GM19395 (cell line): ENCODE measurements around the gene RDH11.
A peak's percentile ranks its signal among the peaks of the same experiment; 100 is the strongest.
"Not testable (repeated sequence)": the region's sequence is repeated elsewhere in the genome, so short reads cannot be mapped to it uniquely, and the experiment has no call there.

Experiments used
- ATAC-seq: cut with Tn5 transposase; IDR thresholded peaks from one replicate; pipeline ENCODE4 v1.9.1; 2021; ENCODE audit warnings: mild to moderate bottlenecking, moderate library complexity; ENCODE audit not compliant: unreplicated experiment

The RDH11 gene, protein sequence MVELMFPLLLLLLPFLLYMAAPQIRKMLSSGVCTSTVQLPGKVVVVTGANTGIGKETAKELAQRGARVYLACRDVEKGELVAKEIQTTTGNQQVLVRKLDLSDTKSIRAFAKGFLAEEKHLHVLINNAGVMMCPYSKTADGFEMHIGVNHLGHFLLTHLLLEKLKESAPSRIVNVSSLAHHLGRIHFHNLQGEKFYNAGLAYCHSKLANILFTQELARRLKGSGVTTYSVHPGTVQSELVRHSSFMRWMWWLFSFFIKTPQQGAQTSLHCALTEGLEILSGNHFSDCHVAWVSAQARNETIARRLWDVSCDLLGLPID

DNA sequence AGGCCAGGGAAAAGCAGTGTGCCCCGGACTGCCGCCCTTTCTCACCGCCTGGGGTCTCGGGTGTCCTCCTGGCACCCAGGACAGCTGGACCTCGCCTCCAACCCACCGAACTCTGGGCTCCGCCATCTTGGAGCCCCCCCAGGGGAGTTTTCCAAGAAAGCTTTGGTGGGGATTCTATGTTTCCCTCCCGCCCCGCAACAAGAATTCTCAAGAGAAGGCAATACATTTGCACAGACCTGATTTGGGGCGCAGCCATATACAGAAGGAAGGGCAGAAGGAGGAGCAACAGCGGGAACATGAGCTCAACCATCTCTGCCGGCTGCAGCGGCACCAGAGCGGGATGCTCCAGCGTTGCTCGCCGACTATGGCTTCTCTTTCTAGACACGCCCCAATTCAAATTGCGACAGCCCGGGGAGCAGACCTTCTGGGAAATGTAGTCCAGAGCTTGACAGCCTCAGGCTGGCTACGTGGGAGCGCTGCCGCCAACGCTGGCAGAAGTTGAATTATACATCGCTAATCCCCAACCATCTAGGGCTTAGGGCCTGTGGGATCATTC is at the start of gene RDH11:
TSS of gene RDH11 (minus strand) at position 371 of the 556 bp plus-strand sequence. CDS start at position 310, 61 bp downstream.
- ATAC-seq, result peak; percentile 89

DNA sequence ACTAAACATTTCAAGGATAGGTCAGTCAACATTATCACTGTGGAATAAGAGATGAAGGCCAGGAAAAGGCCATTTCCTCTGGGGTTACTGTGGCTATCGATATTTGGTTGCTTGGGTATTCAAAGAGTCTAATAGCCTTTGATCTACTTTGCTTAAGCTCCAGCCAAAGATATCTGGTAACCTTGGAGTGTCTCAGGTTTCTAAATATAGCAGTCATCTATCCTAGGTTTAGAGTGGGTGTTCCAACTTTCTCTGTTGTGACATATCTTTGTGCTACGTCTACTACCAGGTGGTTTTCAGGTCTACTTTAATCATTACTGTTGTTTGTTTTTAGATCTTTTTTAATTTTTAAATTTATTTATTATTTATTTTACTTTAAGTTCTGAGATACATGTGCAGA is 48.5 kb upstream of the RDH11 start:
- no peak for ATAC-seq

DNA sequence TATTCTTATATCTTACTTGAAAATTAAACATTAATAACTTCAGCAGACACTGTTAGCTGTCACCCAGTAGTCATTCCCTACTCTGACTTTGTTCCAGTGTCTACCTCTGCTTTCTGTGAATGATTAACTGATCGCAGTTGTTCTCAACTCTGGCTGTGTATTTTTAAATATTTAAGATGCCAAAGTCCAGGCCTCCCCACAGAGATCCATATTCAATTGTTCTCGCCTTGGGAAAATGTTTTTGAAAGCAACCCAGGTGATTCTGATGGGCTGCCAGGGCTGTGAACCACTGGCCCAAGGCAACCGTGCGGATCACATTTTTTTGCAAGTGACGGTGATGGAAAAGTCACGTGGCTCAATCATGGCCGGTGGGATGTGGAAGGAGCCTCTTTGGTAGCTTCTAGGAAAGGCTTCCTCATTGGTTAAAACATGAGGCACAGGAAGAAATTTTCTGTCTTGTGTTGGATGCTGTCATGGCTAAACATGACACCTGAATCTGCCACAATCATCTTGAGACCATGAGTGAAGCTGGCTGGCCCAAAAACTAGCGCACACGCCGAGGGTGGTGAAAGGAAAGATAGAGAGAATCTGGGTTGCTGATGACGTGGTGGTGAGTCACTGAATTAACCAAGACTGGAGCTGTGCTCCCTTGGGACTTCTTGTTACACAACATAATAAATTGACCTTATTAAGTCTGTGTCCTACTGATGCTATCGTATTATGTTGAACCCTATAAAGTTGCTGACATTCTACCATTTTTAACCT is 43.4 kb upstream of the RDH11 start:
- ATAC-seq, result no peak

DNA sequence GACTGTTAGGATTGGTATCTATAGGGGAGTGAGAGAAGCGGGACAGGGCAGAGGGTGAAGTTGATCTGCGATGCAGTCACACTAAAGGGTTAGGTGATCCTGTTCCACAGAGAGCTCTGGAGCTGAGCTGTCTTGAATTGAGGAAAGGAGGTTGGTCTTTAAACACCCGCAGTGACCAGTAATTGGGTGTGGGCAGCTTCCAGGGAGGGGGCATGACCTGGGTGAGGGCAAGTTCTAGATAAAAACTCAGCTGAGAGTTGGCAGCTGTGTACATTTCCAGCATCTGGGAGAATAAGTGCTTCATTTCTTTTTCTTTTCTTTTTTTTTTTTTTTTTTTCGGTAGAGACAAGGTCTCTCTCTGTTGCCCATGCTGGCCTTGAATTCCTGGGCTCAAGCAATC is 41.2 kb upstream of the RDH11 start:
- no peak for ATAC-seq

DNA sequence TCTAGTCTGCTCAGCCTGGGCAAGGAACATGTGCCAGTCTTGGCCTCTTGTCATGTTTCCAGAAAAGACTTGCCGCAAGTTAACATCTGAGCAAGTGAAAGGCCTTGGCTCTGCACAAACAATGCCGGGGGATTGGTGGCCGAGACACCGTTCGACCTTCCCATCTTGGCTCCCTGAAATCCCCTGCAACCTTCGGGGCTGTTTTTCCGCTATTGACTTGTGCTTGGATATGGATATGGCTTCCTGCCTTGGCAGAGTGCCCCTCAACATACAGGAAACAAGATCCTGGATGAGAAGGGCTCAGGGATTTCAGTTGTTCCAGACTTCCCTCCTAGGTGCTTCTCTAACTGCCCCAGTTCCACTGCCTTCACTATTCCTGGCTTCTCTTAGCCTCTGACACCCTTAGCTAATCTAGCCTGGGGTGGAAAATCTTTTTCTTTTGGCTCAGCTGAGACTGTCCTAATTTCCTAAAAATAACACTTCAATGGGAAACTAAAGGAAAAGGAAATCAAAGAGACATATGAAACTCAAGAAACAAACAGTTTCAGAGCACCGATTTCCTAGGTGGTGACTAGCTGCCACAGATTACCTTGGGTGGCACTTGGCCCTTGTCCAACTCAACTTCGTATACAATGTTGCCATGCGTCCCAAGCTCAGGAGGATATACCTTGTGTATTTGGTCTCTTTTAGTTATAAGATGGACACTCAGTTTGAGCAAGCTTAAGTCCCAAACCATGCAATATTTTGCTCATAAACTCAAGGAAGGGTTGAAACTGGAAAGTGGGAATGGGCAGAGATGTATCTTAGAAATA is 40.0 kb upstream of the RDH11 start:
- ATAC-seq, result no peak

DNA sequence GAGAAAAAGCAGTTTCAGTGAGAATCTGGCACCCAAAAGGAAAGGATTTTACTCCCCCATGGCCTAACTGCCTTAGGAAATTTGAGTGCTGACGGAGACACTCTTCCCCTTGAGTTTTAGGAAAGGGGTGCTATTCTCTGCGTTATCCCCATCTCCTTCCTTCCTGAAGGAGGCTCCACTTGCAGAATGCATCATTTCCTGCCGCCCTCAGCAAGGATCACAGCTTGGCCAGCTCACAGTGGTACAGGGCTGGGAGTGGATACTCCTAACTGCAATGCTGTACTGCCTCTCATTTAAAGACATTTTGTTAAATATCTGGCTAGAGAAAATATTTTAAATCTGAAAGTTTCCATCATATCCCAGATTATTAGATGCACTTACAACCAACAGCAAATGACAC is 39.1 kb upstream of the RDH11 start:
- no peak for ATAC-seq

DNA sequence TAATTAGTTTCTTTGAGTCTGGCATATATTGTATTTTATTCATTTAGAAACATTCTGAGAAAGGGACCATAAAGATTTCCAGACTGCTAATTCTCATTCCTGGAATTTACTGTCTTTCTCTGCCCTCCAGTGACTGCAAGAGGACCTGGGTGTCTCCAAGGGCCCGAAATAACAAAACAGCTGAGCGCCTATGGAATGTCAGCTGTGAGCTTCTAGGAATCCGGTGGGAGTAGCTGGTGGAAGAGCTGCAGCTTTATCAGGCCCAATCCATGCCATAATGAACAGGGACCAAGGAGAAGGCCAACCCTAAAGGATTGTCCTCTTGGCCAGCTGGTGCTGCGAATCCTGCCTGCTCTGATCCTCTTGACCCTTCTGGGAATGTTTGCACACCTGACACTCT is 38.1 kb upstream of the RDH11 start:
- no peak for ATAC-seq

DNA sequence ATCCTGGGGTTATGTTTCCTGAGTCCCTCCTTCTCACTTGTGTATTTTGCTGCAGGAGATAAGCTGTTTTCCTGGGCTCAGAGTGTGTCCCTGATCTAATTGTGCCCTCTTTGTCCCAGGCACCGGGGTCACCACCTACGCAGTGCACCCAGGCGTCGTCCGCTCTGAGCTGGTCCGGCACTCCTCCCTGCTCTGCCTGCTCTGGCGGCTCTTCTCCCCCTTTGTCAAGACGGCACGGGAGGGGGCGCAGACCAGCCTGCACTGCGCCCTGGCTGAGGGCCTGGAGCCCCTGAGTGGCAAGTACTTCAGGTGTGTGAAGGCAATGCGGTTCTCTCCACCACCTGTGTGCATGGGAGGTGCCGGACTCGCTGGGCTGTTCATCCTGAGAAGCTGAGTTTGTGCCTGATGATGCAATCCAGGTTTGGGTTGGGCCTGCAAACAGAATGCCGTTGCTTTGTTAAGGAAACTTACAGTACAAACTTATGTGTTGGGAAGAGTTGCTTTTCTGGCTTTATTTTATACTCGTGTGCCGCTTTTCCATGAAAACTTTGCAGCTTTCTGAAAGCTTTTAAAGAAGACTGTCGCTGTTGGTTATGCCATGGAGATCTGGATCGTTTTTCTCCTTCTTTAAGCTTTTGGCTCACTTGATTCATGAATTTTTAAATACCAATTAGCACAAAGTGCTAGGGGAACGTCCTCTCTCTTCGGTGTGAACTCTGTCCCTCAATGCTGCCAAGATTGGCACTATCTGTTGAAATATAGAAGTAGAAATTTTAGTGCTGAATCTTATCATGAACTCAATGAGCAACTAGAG is 33.7 kb upstream of the RDH11 start:
- ATAC-seq, result no peak

DNA sequence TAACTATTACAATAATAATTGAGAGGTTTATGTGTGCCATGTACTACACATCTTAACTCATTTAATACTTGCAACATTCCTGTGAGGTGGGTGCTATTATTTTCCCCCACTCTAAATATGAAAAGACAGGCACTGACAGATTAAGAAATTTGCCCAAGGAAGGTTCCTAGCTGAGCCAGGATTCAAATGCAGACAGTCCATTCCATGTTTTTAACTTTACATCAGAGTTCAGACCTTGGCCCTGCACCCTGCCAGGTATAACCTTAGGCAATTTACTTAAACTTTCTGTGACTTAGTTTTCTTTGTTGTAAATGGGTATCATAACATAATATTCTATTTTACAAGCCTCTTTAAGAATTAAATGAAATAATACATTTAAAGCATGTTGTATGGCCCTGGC is 32.7 kb upstream of the RDH11 start:
- no peak for ATAC-seq

DNA sequence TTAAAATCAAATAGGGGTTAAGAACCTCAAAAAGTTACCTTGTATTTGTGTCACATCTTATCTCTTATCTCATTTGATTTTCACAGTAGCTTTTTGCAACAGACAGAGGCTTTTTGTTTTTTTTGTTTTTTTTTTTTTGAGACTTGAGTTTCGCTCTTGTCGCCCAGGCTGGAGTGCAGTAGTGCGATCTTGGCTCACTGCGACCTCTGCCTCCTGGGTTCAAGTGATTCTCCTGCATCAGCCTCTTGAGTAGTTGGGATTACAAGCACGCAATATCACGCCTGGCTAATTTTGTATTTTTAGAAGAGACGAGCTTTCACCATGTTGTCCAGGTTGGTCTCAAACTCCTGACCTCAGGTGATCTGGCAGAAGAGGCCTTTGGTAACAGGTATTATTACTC is 31.8 kb upstream of the RDH11 start:
- ATAC-seq, result no peak

DNA sequence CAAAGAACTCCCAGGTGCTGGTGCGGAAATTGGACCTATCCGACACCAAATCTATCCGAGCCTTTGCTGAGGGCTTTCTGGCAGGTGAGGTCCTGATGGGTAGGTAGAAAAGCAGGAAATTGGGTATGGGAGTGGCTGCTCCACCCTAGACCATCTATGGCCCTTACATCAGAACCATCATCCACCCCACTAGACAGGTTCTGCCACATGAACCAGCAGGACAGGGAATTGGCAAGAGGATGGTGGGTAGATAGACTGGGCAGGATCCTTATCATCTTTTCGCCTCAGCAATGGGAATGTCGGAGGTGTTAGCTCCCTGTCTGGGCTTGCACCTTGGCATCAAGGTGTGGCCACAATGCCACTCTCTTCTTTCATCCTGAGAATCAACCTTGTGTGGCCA is 29.6 kb upstream of the RDH11 start:
- ATAC-seq, result no peak

DNA sequence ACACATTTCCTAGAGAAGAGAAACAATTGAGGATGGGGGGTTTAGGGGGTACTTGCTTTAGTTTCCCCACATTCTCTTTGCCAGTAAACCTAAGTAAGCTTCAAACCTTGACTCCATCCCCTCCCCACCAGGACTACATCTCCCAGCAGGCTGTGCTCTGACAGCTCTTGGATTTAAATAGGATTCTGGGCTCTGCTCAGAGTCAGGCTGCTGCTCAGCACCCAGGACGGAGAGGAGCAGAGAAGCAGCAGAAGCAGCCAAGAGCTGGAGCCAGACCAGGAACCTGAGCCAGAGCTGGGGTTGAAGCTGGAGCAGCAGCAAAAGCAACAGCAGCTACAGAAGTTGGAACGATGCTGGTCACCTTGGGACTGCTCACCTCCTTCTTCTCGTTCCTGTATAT is 26.7 kb upstream of the RDH11 start:
- ATAC-seq, result no peak

DNA sequence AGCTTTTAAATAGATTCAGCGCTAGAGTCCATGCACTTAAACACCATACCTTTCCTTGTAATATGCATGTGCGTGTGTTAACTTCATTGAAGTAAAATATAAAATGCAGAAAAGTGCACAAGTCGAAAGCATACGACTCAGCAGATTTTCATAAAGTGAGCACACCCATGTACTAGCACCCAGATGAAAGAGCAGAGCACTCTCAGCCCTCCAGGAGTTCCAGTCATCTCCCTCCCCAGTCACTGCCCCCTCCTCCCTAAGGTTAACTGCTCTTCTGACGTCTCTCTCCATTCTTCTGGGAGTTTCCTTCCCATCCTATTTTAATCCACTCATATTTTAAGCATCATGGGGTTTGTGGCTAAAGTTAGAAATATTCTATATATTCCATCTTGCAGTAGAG is 26.3 kb upstream of the RDH11 start:
- ATAC-seq, result no peak

DNA sequence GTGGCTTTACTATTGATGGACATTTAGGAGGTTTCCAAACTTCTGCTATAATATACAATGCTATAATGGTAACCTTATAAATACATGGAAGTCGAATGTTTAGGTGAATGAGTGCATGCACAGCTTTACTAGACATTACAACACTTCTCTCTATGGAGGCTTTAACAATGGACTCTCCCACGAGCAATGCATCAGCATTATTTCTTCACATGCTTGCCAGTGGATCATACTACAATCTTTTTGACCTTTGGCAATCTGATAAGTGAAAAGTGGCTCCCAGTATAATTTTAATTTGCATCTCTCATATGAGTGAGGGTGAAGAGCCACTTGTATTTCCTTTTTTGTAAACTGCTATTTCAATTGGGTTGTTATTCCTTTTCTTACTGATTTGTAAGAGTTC is 24.3 kb upstream of the RDH11 start:
- ATAC-seq, result no peak

DNA sequence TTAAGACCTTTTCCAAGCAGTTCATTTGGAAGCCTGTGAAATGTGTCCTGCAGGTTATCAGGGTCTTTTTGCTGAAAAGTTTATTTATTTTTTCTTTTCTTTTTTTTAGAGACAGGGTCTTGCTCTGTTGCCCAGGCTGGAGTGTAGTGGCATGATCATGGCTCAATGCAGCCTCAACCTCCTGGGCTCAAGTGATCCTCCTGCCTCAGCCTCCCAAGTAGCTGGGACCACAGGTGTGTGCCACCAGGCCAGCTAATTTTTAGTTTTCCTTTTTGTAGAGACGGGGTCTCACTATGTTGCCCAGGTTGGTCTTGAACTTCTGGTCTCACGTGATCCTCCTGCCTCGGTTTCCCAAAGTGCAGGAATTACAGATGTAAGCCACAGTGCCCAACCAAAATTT is 23.8 kb upstream of the RDH11 start:
- ATAC-seq, result not testable (repeated sequence)

DNA sequence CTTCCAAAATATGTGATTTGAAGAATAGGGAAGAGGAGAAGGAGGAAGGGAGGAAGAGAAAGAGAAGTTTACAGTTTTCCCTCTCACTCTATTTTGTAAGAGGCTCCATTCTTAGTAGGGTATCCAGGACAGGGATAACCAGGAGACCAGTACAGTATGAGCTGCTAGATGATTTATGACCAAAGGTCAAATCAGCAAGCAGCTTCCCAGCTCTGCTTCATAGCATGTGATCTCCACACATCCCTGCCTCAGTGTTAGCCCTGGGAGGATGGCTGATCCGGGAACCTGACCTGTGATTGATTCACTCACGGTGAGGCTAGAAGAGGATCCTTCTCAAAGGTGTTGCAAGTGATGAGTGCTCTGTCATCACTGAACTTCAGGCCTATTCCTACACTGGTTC is 22.7 kb upstream of the RDH11 start:
- ATAC-seq, result no peak

DNA sequence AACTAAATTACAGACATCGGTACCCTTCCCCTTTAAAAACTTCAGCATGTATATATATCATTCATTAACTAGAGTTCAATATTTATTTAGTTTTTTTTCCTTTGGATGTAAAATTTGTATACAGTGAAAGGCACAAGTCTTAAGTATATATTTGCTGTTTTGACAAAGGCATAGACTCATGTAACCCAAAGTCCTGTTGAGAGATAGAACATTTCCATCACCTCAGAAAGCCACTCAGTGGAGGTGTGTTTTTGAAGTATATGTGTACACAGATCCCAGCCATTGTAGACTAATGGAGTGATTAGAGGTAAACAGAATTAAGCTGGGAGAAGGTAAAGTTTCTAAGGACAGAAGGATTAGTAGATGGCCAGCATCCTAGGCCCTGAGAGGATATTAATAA is 21.5 kb upstream of the RDH11 start:
- no peak for ATAC-seq

DNA sequence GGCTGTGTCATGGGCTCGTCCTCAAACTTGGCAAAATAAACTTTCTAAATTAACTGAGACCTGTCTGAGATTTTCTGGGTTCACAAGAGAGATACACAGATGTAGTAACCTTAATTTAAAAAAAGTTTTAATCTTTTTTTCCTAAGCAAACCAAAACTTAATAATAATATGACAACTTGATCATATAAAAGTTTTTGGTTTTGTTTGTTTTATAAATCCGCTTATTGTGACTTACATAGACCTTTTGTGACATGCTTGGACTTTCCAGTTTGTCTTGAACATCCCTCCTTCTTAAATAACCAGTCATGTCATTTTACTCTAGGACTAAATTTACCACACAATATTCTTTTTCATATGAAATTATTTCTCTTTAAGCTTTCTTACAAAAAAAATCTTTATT is 14.6 kb upstream of the RDH11 start:
- no peak for ATAC-seq

DNA sequence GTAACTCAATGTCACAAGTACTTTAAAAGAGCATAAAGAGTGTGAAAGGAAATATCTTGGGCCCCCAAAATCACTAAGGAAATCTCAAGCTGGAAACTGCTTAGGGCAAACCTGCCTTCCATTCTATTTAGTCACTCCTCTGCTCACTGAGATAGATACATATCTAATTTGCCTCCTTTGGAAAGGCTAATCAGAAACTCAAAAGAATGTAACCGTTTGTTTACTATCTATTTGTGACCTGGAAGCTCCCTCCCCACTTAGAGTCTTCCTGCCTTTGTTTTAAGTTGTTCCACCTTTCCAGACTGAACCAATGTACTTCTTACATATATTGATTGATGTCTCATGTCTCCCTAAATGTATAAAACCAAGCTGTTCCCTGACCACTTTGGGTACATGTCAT is 14.2 kb upstream of the RDH11 start:
- not testable (repeated sequence) for ATAC-seq

DNA sequence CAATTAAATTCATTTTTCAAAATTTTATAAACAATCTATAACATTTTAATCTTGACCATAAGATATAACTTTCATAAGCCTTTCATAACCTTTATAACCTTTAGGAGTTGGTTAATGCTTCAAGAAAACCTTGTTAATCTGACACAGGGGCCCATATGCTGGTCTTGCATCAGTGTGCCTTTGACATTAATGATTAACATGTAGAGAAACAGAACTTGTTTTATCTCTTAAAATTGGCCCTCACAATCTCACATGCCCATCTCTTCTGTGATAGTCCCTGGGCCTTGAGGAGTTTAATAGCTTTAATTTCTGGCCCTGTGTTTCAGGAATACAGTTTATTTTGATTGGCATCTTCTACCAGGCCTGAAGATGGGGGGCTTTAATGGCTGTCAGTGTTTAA is 13.8 kb upstream of the RDH11 start:
- ATAC-seq, result not testable (repeated sequence)

DNA sequence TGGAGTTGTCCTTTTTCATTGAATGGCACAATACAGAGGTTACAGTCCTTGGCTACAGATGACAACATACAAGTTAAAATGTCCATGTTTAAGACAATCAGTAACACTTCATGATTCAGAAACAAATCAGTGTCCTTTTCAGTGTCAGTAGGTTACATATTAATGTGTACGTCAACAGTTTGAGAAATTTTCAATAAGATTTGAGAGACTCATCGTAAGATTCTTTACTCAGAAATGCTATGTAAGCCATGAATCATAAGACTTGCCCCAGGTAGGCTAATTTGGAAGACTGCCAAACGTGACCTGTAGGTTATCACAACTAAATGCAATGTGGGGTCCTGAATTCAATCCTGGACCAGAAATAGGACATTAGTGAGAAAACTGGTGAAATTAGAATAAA is 9.6 kb upstream of the RDH11 start:
- ATAC-seq, result no peak
